Measurements from ENCODE around the gene EIF2B5.

GRCh38 chr3:184175981-184176376 lies 40.8 kb downstream of the EIF2B5 start:
- TF ChIP-seq CTCF (conservative IDR thresholded peaks at IDR 0.05; ENCODE audit: low read length) (no peak), EZH2phosphoT487 (IDR thresholded peaks at IDR 0.05; ENCODE audit: borderline replicate concordance) (no peak)

All from Loucy (cell line).